HG02885 (cell line): Measurements from ENCODE around the gene SIX1.

Source experiments
- ATAC-seq: cut with Tn5 transposase; IDR thresholded peaks from one replicate; pipeline ENCODE4 v1.9.1; 2021; ENCODE audit warnings: mild to moderate bottlenecking; ENCODE audit not compliant: unreplicated experiment, poor library complexity

Gene SIX1

DNA sequence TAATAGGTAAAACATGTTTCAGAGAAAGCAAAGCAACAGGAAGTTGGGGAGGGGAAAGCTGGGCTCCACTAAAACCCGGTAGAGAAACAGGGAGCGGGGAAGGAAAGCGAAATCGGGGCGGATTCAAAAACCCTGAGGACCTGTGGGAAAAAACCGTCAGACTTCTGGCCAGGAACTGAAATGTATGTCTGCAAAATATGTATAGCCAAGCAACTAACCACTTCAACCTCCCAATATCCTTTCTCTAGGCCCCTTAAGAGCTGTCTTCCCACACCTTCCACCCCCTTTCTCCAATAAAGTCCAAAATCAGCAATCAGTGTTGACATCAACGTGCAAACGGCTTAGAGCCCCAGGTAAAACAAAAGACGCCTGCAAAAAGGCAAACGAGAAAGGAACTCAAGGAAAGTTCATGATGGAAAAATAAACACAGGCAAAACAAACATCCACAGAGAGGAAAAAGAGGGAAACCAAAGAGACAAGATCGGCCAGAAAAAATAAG, 32.8 kb downstream of the SIX1 start:
- no peak for ATAC-seq

DNA sequence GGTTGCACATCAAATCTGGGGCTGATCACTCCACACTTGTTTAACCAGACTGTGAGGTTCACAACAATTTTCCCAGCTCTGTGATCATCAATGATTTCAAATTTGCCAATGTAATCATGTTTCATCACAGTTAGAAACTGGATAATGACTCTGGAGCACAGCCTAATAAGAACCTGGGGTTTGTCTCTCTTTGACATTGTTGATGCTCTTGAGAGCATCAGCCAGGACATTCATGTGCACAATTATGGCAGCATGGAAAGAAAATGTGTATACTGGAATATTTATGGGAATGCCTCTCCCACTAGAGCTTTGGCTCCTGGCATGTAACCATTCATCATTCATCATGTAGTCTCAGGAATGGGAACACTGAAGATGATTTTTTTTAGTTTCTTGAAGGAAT, 47.0 kb downstream of the SIX1 start:
- no peak for ATAC-seq

DNA sequence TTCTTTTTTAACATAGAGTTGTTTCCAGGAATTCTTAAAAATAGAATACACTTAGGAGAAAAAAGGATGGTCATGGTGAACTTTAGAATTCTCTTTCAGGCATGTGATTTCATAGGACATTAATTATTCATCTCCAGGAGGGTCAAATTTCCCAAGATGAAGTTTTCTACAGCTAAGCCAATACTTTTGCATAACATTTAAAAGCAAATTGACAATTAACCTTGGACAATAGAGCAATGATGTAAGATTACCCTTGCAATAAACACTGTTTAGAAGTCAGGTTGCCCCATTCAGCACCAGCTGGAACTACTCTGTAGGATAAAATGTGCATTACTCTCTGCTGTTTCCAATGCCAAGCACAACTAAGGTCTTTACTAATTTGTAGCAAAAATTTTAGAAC, 49.5 kb downstream of the SIX1 start:
- ATAC-seq: no peak

DNA sequence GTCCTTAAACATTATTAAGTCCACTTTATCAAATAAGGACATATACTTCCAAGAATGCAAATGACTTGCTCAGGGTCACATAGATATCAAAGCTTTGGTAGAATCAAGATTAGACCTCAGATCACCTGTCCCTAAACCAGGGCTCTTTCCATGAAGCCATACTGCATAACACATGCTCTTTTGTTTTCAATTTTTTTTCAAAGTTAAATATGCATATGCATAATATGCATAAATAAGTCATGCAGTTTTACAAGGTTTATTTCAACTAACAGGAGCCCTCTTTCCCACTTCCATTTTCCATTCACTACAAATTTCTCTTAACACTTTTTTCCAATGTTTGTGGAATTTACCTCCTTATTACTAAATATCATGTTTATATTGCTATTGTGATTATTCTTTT, 53.1 kb downstream of the SIX1 start:
- ATAC-seq: no peak

DNA sequence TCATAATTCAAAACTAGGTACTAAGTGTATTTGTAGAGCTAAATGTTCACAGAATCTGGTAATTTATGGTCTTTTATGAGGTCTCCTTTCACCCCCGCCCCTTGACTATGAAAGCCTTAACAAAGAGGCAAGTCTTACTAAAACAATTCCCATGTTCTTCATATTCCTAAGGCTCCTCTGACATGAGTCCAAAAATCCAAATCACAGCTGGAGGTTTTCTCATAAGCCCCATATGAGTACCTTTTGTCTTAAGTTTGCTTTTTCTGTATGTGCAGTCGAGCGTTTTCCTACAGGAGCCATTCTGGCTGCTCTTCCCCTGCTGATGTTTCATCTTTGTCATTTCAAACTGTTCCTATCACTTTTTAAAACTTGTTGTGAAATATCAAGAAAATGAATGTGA, 55.2 kb downstream of the SIX1 start:
- ATAC-seq: no peak
